Activated naive CD8-positive, alpha-beta T cell (primary cell): Measurements from ENCODE around the gene CRYZL1.
"Not testable (repeated sequence)": the region's sequence is repeated elsewhere in the genome, so short reads cannot be mapped to it uniquely, and the experiment has no call there.

Experiments
- H3K27ac Mint-ChIP-seq: one replicate; pipeline ENCODE4 v1.8.0; 2021; ENCODE audit warnings: mixed read lengths
- H3K27me3 Mint-ChIP-seq: one replicate; pipeline ENCODE4 v1.8.0; 2021; ENCODE audit warnings: mixed read lengths
- H3K36me3 Mint-ChIP-seq: one replicate; pipeline ENCODE4 v1.8.0; 2021; ENCODE audit warnings: mixed read lengths
- H3K4me1 Mint-ChIP-seq: one replicate; pipeline ENCODE4 v1.8.0; 2021; ENCODE audit warnings: low read depth, mixed read lengths
- H3K4me3 Mint-ChIP-seq: one replicate; pipeline ENCODE4 v1.8.0; 2021; ENCODE audit warnings: mild to moderate bottlenecking, mixed read lengths
- H3K9me3 Mint-ChIP-seq: one replicate; pipeline ENCODE4 v1.8.0; 2021; ENCODE audit warnings: low read depth, mixed read lengths

Gene CRYZL1

GRCh38 chr21:33641352-33642026 lies at the start of gene CRYZL1:
TSS of gene CRYZL1 (minus strand) at chr21:33641741. CDS start at chr21:33631551, 10,190 bp downstream.
- Mint-ChIP-seq H3K27ac (peak within 1 kb of the TSS; percentile 96), H3K4me1 (peaks cover 31% of the 10 kb centered on the region), H3K36me3 (peaks cover 2% of the 10 kb centered on the region), H3K27me3 (peaks cover 4% of the 10 kb centered on the region), H3K9me3 (no peaks in the 10 kb centered on the region), H3K4me3 (peak within 1 kb of the TSS; percentile 95)

- no peaks in the 10 kb centered on the region for H3K9me3 Mint-ChIP-seq
- no peak overlapping the region for H3K27ac Mint-ChIP-seq
- H3K4me1 Mint-ChIP-seq = no peaks in the 10 kb centered on the region
- H3K4me3 Mint-ChIP-seq = no peak overlapping the region
- H3K27me3 Mint-ChIP-seq = peaks cover 4% of the 10 kb centered on the region
- no peaks in the 10 kb centered on the region for H3K36me3 Mint-ChIP-seq
These were observed 49.3 kb upstream of the CRYZL1 start for GRCh38 chr21:33690874-33691273.

- Mint-ChIP-seq H3K9me3 (no peaks in the 10 kb centered on the region), H3K27me3 (peaks cover 5% of the 10 kb centered on the region), H3K4me1 (no peaks in the 10 kb centered on the region), H3K27ac (no peak overlapping the region), H3K36me3 (no peaks in the 10 kb centered on the region), H3K4me3 (no peak overlapping the region)
These were observed 46.8 kb upstream of the CRYZL1 start for GRCh38 chr21:33688353-33688752.

- Mint-ChIP-seq H3K4me3 (no peak overlapping the region), H3K27ac (no peak overlapping the region), H3K36me3 (no peaks in the 10 kb centered on the region), H3K27me3 (peaks cover 5% of the 10 kb centered on the region), H3K4me1 (no peaks in the 10 kb centered on the region), H3K9me3 (no peaks in the 10 kb centered on the region)
These were observed 46.1 kb upstream of the CRYZL1 start for GRCh38 chr21:33687634-33688033.

- H3K27me3 Mint-ChIP-seq = peaks cover 5% of the 10 kb centered on the region
- H3K27ac Mint-ChIP-seq = no peak overlapping the region
These were observed 44.8 kb upstream of the CRYZL1 start for GRCh38 chr21:33686386-33686785.

GRCh38 chr21:33685613-33686197 lies 44.2 kb upstream of the CRYZL1 start:
- Mint-ChIP-seq H3K4me3 (no peak overlapping the region), H3K27ac (no peak overlapping the region), H3K4me1 (no peaks in the 10 kb centered on the region), H3K27me3 (peaks cover 5% of the 10 kb centered on the region), H3K36me3 (no peaks in the 10 kb centered on the region), H3K9me3 (no peaks in the 10 kb centered on the region)

More at GRCh38 chr21:33686386-33686785, 44.8 kb upstream of the CRYZL1 start:
- Mint-ChIP-seq H3K4me3 (no peak overlapping the region), H3K4me1 (no peaks in the 10 kb centered on the region), H3K36me3 (no peaks in the 10 kb centered on the region), H3K9me3 (no peaks in the 10 kb centered on the region)

- Mint-ChIP-seq H3K4me1 (no peaks in the 10 kb centered on the region), H3K27ac (no peak overlapping the region)
These were observed 43.5 kb upstream of the CRYZL1 start for GRCh38 chr21:33684923-33685560.

GRCh38 chr21:33684068-33684467 lies 42.5 kb upstream of the CRYZL1 start:
- Mint-ChIP-seq H3K4me1 (no peaks in the 10 kb centered on the region), H3K36me3 (no peaks in the 10 kb centered on the region), H3K27me3 (peaks cover 5% of the 10 kb centered on the region), H3K27ac (no peak overlapping the region), H3K9me3 (no peaks in the 10 kb centered on the region), H3K4me3 (no peak overlapping the region)

More at GRCh38 chr21:33684923-33685560, 43.5 kb upstream of the CRYZL1 start:
- Mint-ChIP-seq H3K4me3 (no peak overlapping the region), H3K27me3 (peaks cover 5% of the 10 kb centered on the region), H3K9me3 (no peaks in the 10 kb centered on the region), H3K36me3 (no peaks in the 10 kb centered on the region)

GRCh38 chr21:33682992-33683627 lies 41.6 kb upstream of the CRYZL1 start:
- H3K4me3 Mint-ChIP-seq = no peak overlapping the region
- H3K36me3 Mint-ChIP-seq = no peaks in the 10 kb centered on the region
- H3K4me1 Mint-ChIP-seq = no peaks in the 10 kb centered on the region
- H3K9me3 Mint-ChIP-seq = no peaks in the 10 kb centered on the region
- H3K27me3 Mint-ChIP-seq = peaks cover 5% of the 10 kb centered on the region
- H3K27ac Mint-ChIP-seq = no peak overlapping the region

- Mint-ChIP-seq H3K27ac (no peak overlapping the region), H3K9me3 (no peaks in the 10 kb centered on the region), H3K27me3 (peaks cover 1% of the 10 kb centered on the region), H3K4me3 (no peak overlapping the region), H3K4me1 (no peaks in the 10 kb centered on the region), H3K36me3 (no peaks in the 10 kb centered on the region)
These were observed 39.3 kb upstream of the CRYZL1 start for GRCh38 chr21:33680870-33681269.

- Mint-ChIP-seq H3K9me3 (no peaks in the 10 kb centered on the region), H3K27me3 (no peaks in the 10 kb centered on the region), H3K36me3 (no peaks in the 10 kb centered on the region), H3K4me1 (no peaks in the 10 kb centered on the region), H3K27ac (no peak overlapping the region), H3K4me3 (no peak overlapping the region)
These were observed 35.9 kb upstream of the CRYZL1 start for GRCh38 chr21:33677450-33677849.

- H3K4me1 Mint-ChIP-seq, H3K36me3 Mint-ChIP-seq, H3K27me3 Mint-ChIP-seq, H3K27ac Mint-ChIP-seq, H3K9me3 Mint-ChIP-seq, H3K4me3 Mint-ChIP-seq: not testable (repeated sequence)
These were observed 35.1 kb upstream of the CRYZL1 start for GRCh38 chr21:33676666-33677065.

- H3K36me3 Mint-ChIP-seq = no peaks in the 10 kb centered on the region
- H3K4me1 Mint-ChIP-seq = no peaks in the 10 kb centered on the region
These were observed 32.7 kb upstream of the CRYZL1 start for GRCh38 chr21:33674226-33674625.

GRCh38 chr21:33673473-33673872 lies 31.9 kb upstream of the CRYZL1 start:
- no peaks in the 10 kb centered on the region for H3K36me3 Mint-ChIP-seq
- no peaks in the 10 kb centered on the region for H3K27me3 Mint-ChIP-seq
- no peaks in the 10 kb centered on the region for H3K4me1 Mint-ChIP-seq
- H3K9me3 Mint-ChIP-seq = no peaks in the 10 kb centered on the region
- H3K4me3 Mint-ChIP-seq = no peak overlapping the region
- H3K27ac Mint-ChIP-seq = no peak overlapping the region

More at GRCh38 chr21:33674226-33674625, 32.7 kb upstream of the CRYZL1 start:
- no peak overlapping the region for H3K27ac Mint-ChIP-seq
- H3K4me3 Mint-ChIP-seq = no peak overlapping the region
- no peaks in the 10 kb centered on the region for H3K27me3 Mint-ChIP-seq
- no peaks in the 10 kb centered on the region for H3K9me3 Mint-ChIP-seq
